OCI-LY7 (cell line): ENCODE measurements around the gene PLA2G4D. TPM values are rescaled to one million over a fixed set of nuclear protein-coding genes. Genes with fewer than 3 reads are reported as not detected.

Experiments used
- BruUV-seq: library from RNA; stranded (reverse); fragments of 400-500 nt; replicated peaks from 2 replicates; lab custom pipeline; 2021; lab: Mats Ljungman, UMichigan
- CTCF ChIA-PET: fragments of 300-600 bp; sonication (Branson Sonifier 250); formaldehyde crosslinking; loops from one replicate; lab custom pipeline; 2022; ENCODE audit warnings: antibody characterized with exemption; ENCODE audit not compliant: unreplicated experiment; lab: Charles Lee
- POLR2A ChIA-PET: fragments of 300-600 bp; sonication (Branson Sonifier 250); formaldehyde crosslinking; loops from one replicate; lab custom pipeline; 2022; ENCODE audit warnings: antibody characterized with exemption; lab: Charles Lee
- DNase-seq: peaks from one replicate; pipeline ENCODE4 v3.0.0-alpha.2; 2015; ENCODE audit warnings: low spot score
- H2AFZ ChIP-seq: fragments of 200-600 bp; sonication (generic), shearing (Covaris generic); 2 replicates; pipeline ENCODE4 v1.6.1; 2014; ENCODE audit warnings: mild to moderate bottlenecking, antibody characterized with exemption, low read length, moderate library complexity
- H3K27ac ChIP-seq: fragments of 200-600 bp; sonication (generic); 2 replicates; pipeline ENCODE4 v1.5.1; 2014; ENCODE audit warnings: mixed run types, low read depth, mild to moderate bottlenecking, moderate library complexity, low read length, inconsistent platforms; ENCODE audit not compliant: poor library complexity, severe bottlenecking
- H3K36me3 ChIP-seq: fragments of 200-600 bp; sonication (generic); 2 replicates; pipeline ENCODE4 v1.6.1; 2014; ENCODE audit warnings: mild to moderate bottlenecking, antibody characterized with exemption, low read length, moderate library complexity, mixed read lengths; ENCODE audit not compliant: insufficient read depth
- H3K4me1 ChIP-seq: fragments of 200-600 bp; sonication (generic); 2 replicates; pipeline ENCODE4 v1.5.1; 2014; ENCODE audit warnings: mild to moderate bottlenecking, low read length; ENCODE audit not compliant: insufficient read depth, poor library complexity, severe bottlenecking
- H3K4me2 ChIP-seq: fragments of 200-600 bp; sonication (generic); 2 replicates; pipeline ENCODE4 v1.6.1; 2014; ENCODE audit warnings: mild to moderate bottlenecking, low read length
- H3K4me3 ChIP-seq: fragments of 200-600 bp; sonication (generic); 2 replicates; pipeline ENCODE4 v1.5.1; 2014; ENCODE audit warnings: mild to moderate bottlenecking, low read depth, low read length; ENCODE audit not compliant: poor library complexity, severe bottlenecking
- H3K79me2 ChIP-seq: fragments of 200-600 bp; sonication (generic); 2 replicates; pipeline ENCODE4 v1.6.1; 2016; ENCODE audit warnings: low read depth, mild to moderate bottlenecking, low read length, moderate library complexity, mixed read lengths; ENCODE audit not compliant: insufficient read depth
- H3K9me2 ChIP-seq: fragments of 200-600 bp; sonication (generic); 2 replicates; pipeline ENCODE4 v1.6.1; 2016; ENCODE audit warnings: mild to moderate bottlenecking, low read length, mixed read lengths; ENCODE audit not compliant: insufficient read depth
- H3K9me3 ChIP-seq: fragments of 200-600 bp; sonication (generic); 2 replicates; pipeline ENCODE4 v1.6.1; 2014; ENCODE audit warnings: mild to moderate bottlenecking, mixed run types, low read length, mixed read lengths
- H4K20me1 ChIP-seq: fragments of 200-600 bp; sonication (generic); 2 replicates; pipeline ENCODE4 v1.6.1; 2014; ENCODE audit warnings: mild to moderate bottlenecking, antibody characterized with exemption, low read length, moderate library complexity, mixed read lengths; ENCODE audit not compliant: insufficient read depth
- EZH2phosphoT487 ChIP-seq: fragments of 200-600 bp; sonication (generic); IDR thresholded peaks from 2 replicates; pipeline ENCODE4 v1.6.1; 2018; ENCODE audit warnings: low read depth, borderline replicate concordance, mild to moderate bottlenecking, mixed run types, antibody characterized with exemption, low read length, moderate library complexity, mixed read lengths
- intact Hi-C: fragments of 100-400 bp; cut with micrococcal nuclease; formaldehyde crosslinking; loops from one replicate; pipeline ENCODE4 v1.10.0; 2022; ENCODE audit not compliant: unreplicated experiment
- total RNA-seq, 2 experiments: library from RNA; depleted of rRNA in 1 of 2; stranded (reverse); fragments of >200 nt in 1 of 2; shearing (Covaris generic) in 1 of 2; gene quantifications; 2 replicates each; pipeline ENCODE4 v1.2.3, GENCODE V29; 2014 to 2022
- TF ChIP-seq, protein P1 (sequence below): fragments of 200-600 bp; sonication (generic); conservative IDR thresholded peaks from 2 replicates; pipeline ENCODE4 v1.5.1; 2014; ENCODE audit warnings: mild to moderate bottlenecking, antibody characterized with exemption, low read length, moderate library complexity, mixed read lengths

Gene PLA2G4D
- total RNA-seq, 2 experiments from 2014 or later, result not detected

DNA sequence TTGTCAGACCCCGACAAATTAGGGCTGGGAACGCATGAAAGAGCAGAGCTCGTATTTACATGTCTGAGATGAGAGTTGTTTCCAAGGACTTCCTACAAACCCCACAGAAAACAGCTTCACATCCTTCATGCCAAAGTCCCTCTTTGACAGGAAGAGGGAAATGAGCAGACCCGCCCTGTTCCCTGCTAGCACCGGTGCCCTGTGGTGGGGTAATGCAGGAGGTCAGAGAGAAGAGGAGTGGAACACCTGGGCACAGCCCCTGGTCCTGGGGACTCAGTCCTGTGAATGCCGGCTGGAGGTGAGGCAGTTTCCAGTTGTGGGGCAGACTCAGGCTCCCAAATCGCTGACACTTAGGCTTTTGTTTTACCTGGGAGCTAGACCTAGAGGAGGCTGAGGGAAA is 4.0 kb downstream of the PLA2G4D start:
- CTCF ChIA-PET, result no interaction called here

DNA sequence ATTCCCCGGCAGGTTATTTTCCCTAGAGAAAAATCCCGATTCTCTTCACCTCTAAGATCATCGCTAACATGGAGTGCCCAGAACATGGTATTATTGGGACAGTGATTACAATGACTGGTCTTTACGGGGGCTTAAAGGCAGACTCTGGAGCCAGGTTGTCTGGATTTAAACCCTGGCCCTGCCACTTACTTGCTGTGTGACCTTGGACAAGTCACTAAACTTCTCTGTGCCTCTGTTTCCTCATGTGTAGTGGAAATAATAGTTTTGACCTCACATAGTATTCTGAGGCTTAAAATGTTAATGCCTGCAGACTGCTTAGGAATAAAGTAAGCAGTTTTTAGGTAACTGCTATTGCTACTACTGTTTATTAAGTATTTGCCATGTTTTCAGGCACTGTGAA is 4.4 kb downstream of the PLA2G4D start:
- TF ChIP-seq, protein P1, sequence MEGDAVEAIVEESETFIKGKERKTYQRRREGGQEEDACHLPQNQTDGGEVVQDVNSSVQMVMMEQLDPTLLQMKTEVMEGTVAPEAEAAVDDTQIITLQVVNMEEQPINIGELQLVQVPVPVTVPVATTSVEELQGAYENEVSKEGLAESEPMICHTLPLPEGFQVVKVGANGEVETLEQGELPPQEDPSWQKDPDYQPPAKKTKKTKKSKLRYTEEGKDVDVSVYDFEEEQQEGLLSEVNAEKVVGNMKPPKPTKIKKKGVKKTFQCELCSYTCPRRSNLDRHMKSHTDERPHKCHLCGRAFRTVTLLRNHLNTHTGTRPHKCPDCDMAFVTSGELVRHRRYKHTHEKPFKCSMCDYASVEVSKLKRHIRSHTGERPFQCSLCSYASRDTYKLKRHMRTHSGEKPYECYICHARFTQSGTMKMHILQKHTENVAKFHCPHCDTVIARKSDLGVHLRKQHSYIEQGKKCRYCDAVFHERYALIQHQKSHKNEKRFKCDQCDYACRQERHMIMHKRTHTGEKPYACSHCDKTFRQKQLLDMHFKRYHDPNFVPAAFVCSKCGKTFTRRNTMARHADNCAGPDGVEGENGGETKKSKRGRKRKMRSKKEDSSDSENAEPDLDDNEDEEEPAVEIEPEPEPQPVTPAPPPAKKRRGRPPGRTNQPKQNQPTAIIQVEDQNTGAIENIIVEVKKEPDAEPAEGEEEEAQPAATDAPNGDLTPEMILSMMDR, result no peak
- TF ChIP-seq EZH2phosphoT487, result no peak
- intact Hi-C loops, result no loop called here
- Histone ChIP-seq H3K4me1 (peaks cover 3% of the 10 kb centered on the region), H4K20me1 (no peaks in the 10 kb centered on the region), H3K79me2 (no peaks in the 10 kb centered on the region), H3K4me2 (no peak overlapping the region), H3K9me3 (no peaks in the 10 kb centered on the region), H3K36me3 (no peaks in the 10 kb centered on the region), H3K9me2 (no peaks in the 10 kb centered on the region), H3K4me3 (no peak overlapping the region), H2AFZ (no peak overlapping the region), H3K27ac (no peak overlapping the region)
- POLR2A ChIA-PET, result no interaction called here
- no peak for DNase-seq
- no TSS peak for BruUV-seq
- CTCF ChIA-PET, result no interaction called here

More for the DNA sequence above, 4.0 kb downstream of the PLA2G4D start:
- Histone ChIP-seq H3K4me1 (peaks cover 3% of the 10 kb centered on the region), H3K4me3 (no peak overlapping the region), H4K20me1 (no peaks in the 10 kb centered on the region), H2AFZ (no peak overlapping the region), H3K9me2 (no peaks in the 10 kb centered on the region), H3K4me2 (no peak overlapping the region), H3K36me3 (no peaks in the 10 kb centered on the region), H3K27ac (no peak overlapping the region), H3K9me3 (no peaks in the 10 kb centered on the region), H3K79me2 (no peaks in the 10 kb centered on the region)
- DNase-seq, result no peak
- TF ChIP-seq EZH2phosphoT487, result no peak
- TF ChIP-seq, protein P1, result no peak
- no TSS peak for BruUV-seq
- POLR2A ChIA-PET, result no interaction called here
- intact Hi-C loops, result no loop called here

DNA sequence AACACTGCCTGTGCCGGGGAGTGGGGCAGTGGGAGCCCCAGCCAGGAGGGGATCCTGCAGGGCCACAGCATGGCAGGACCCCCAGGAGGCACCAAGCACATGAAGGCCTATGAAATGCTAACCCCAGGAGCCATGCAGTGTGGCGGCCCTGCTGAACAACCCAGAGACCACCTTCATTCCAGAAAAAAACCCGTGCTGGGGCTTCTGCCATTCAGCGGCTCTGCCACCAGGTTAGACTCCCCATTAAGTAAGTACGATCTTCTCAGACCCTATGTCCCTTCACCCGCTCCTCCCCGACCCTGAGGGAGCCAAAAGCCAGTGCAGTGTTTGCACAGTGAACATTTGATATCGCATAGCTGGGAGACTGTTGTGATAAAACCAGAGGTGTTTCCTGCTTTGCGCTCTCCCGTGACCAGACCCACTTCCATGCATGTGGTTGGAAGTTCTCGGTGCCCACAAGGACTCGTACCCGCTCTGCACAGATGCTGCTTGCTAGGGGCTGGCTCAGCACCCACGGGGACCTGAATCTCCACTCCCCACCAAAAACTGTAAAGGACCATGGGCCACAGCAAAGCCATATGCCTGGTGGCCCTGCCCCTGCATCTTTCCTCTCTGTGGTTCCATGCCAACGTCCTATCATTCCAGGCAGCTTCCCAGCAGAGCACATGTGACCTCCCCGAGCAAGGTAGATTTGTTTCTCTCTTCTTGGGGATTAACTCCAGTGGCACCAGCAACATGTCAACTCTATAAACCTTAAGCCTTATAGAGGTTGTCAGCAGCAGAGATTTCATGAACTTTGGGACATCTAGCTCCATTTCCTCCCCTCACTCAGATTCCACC is 5.3 kb downstream of the PLA2G4D start:
- ChIA-PET POLR2A (no interaction called here), CTCF (no interaction called here)
- Histone ChIP-seq H3K36me3 (no peaks in the 10 kb centered on the region), H3K4me2 (no peak overlapping the region), H3K79me2 (no peaks in the 10 kb centered on the region), H3K4me1 (no peaks in the 10 kb centered on the region), H3K9me2 (no peaks in the 10 kb centered on the region), H3K9me3 (no peaks in the 10 kb centered on the region), H4K20me1 (no peaks in the 10 kb centered on the region), H3K27ac (no peak overlapping the region), H2AFZ (no peak overlapping the region), H3K4me3 (no peak overlapping the region)
- BruUV-seq, result no TSS peak
- no peak for DNase-seq
- TF ChIP-seq, protein P1, result no peak
- TF ChIP-seq EZH2phosphoT487, result no peak
- intact Hi-C loops, result no loop called here
